PFSK-1 (cell line): ENCODE data around the gene FCN2.

Source experiments
- FOXP2 ChIP-seq: optimal IDR thresholded peaks from 2 replicates; pipeline ENCODE3; 2011; ENCODE audit warnings: borderline replicate concordance, control low read depth, inconsistent platforms; ENCODE audit not compliant: insufficient read depth; ENCODE audit errors: extremely low read length, extremely low read depth
- POLR2AphosphoS5 ChIP-seq: IDR thresholded peaks from 2 replicates; pipeline ENCODE4 v1.6.1; 2012; ENCODE audit warnings: low read depth, mild to moderate bottlenecking, control low read depth, low read length, moderate library complexity

- no peak for TF ChIP-seq POLR2AphosphoS5
- no peak for TF ChIP-seq FOXP2
These were observed 8.0 kb upstream of the FCN2 start for GRCh38 chr9:134872482-134873231.
